Kidney glomerular epithelial cell (primary cell): ENCODE data around the gene ETS1.

Source experiments
- DNase-seq: peaks from one replicate; lab custom pipeline; 2025; lab: John Stamatoyannopoulos, UW

ETS1 gene

DNA sequence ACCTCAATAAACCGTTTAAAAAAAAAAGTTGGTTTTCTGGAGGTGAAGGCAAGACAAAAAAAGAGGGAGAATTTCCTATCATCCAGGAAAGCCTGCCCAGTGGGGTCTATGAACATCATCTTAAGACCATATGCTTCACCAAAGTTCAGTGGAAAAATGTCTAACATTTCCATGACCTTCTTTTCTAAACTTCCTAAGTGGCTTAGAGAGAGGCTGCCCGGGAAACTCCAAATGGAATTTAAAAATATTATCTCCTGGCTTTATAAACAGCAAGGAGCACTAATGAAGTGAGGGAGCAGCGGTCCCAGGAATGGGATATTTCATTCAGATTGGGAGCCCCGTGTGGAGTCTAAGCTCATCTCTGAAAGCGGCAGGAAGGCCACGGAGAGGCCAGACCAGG, 46.9 kb downstream of the ETS1 start:
- no peak for DNase-seq

DNA sequence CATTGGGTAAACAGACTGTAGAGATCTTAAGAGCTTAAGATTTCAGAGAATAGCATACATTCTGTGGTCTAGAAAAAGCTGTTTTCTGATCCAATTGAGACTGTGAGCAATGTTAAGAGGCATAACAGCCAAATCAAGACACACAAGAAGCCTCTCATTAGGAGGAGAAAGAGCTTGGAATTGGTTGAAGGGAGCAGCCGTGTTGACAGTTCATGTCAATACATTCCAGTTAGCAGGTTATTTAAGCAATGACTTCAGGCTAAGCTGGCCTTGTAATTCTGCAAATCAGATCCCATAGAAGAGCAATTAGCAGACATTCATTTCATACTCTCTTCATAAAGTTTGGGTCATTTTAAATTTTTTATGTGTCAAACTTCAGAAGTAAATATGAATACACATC, 50.9 kb downstream of the ETS1 start:
- no peak for DNase-seq

DNA sequence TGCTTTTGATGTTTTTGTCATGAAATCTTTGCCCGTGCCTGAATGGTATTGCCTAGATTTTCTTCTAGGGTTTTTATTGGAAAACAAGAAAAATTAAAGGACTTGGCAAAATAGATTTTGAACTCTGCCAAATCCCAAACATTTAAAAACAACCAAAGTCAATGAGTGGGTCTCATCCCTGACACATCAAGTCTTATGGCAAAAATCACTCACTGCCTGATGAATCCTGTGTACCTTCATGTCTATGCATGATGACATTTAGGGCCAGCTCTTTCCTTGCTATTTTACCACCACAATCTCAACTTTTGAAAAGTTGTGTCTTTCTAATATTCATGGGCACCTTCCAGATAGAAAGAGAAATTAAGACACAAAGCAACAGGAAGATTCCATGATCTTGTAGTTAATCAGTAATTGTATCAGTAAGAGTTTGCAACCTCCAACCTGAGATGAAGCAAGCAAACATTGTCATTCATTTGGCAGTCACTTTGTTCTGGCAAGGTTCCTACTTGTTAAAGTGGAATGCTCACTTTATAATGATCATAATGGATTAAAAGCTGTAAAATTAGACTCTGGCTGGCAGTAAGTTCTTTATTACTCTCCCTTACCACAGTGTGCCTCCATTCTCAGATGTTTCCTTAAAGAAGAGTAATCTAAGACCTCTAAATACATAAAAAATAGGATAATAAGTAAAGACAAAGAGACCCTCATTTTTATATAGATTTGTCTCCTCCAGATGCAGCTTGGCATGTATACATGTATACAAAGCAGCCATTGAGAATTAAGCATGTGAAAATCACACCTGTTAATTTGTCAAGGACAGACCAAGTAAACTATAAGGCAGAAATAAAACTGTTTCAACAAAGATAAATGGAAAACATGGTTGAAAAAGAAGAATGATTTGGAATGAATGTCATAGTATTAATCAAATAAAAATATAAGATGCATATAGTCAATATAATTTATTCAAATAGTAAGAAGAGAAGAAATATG, 51.6 kb downstream of the ETS1 start:
- DNase-seq: no peak

DNA sequence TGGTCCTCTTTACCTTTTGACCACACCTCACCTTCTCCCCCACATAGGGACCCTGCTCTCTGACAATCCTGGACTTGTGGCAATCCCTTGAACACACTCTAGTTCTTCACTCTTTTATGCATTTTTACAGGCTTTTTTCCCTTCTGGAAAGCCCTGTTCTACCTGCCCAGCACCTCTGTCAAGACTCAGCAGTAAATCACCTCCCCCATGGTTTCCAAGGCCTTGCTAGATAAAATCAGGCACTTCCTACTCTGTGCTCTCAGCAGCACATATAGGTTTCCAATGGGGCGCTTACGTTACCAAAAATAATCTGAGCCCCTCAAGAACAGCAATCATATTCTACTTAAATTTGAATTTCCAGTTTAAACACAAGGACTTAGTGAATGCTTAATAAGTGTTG, 53.9 kb downstream of the ETS1 start:
- DNase-seq: no peak

DNA sequence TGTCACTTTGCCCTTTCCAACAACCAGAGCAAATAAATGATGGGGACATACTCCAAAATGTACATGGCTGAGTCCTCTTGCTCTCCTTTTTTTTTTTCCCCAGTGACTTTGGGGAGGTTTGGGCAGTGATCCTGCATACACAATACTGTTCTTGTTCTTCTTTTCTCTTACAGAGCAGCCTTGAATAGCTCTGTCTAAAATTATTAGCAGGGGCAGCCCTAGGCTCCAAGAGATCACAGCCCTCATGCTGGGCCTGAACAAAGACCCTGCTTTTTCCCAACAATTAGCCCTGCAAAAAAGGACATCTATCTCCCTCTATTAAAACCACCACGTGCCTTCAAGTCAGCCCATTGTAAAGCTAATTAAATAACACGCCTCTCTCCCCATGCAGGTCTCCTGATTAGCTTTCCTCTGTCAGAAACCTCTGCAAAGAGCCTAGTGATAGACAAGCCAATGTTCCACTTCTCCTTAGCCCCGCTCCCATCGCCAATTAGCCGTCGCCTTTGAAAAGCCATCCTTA, 54.7 kb downstream of the ETS1 start:
- no peak for DNase-seq

DNA sequence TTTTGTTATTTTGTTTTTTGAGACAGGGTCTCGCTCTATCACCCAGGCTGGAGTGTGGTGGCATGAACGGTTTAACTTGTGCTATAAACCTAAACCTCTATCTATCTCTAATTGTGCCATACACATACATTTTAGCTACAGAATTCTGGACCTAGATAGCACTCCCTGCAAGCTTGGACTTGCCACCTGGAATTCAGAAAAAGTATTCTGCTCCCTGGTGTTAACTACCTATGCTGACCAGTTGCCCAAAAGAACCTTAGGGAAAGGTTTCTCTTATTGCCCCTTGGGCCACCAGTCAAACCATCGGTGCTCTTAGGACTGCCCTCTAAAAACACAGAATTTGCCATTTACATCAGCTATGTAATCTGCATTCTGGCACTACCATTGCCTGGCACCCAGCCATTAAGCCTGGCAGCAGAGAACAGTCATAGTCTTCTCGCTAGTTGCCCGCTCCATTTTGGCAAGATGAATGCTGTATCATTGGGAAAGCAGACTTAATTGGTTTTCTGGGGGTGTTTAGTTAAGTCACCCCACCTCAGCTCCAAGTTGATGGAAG, 55.3 kb downstream of the ETS1 start:
- DNase-seq: no peak

DNA sequence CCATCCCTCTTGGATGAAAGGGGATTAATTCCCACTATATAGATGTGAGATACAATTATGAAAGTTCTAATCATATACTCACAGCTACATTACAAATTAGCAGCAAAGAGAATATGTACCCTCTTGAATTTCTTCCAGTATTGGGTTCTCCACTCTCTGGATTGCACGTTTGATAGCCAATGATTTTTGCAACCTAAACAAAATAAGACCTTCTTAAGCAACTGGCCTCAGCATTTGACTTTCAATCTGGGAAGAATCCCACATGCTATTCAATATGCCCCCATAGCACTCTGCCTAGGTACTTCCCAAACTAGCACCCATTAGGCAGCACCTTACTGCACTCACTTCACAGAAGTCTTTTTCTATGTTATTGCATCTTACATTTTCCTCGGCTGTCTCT, 55.8 kb downstream of the ETS1 start:
- no peak for DNase-seq

DNA sequence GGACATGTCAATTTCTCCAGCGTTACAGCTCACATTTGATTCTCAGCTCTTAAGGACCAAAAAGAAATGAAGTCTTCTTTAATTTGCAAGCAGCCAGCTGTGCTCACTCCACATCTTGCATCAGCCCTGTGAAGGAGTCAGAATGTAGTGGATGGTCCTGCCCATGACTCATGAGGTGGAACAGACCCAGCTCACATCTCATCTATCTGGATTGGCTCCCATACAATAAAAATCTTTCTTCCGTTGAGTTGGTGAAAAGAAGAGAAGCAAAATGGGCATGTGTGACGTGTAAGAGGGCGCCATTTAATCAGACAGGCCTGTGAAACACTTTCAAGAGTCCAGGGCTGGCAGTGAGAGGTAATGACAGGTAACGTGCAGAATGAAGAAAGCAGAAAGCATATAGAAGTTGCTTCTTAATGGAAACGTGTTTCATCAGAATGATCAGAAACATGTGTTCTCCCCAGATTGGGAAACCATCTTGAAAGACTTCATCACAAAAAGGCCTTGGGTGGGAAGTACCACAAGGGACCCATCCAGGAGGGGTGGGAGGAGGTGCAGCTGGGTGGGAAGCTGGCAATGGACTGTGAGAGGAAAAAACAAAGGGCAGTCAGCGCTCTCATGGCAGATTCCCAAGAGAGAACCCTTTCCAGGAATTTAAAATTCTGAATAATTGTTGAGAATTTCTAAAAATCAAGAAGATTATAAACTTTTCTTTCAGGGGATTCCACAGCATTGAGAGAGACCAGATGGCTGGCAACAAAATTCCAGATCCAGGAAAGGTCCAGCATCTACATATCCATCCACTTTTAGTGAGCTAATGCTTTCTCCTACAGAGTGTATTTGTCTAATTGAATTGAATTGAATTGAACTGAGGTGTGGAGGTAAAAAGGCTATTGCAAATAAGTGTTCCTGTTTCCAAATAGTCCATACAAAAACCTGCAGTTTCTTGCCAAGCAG, 57.0 kb downstream of the ETS1 start:
- peak; percentile 42 for DNase-seq

DNA sequence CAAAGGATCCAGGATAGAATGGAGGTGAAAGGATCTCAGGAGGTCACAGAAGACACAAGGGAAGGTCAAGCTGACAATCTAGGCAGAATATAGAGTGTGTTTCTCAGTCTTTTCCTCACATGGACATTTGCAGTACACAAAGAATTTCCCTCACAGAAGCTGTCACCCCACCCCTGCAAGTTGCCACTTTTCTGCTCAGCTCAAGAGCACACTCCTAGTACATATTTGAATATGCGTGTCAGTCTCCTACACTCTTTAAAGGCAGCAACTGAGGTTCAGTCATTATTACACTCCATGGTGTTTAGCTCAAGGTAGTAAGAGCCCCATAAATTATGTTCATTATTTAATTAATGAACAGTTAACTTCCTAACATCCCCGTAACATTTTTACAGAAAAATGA, 59.1 kb downstream of the ETS1 start:
- DNase-seq: no peak

DNA sequence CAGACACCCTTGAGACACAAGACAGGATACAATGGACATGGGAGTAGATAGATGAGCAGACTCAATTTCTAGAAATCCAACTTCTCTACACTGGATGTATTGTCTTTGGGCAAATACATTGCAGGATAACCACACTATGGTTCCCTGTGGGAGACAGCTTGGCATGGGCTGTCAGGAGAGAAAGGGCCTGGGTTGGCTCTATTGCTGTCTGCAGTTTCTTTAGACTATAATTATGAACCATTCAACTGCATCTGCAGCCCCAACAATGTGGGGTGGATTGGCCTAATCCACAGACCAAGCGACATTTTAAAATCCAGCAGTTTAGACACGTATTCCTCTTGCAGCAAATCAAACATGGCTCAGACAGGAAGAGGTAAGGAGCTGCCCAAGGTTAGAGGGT, 60.3 kb downstream of the ETS1 start:
- DNase-seq: no peak

DNA sequence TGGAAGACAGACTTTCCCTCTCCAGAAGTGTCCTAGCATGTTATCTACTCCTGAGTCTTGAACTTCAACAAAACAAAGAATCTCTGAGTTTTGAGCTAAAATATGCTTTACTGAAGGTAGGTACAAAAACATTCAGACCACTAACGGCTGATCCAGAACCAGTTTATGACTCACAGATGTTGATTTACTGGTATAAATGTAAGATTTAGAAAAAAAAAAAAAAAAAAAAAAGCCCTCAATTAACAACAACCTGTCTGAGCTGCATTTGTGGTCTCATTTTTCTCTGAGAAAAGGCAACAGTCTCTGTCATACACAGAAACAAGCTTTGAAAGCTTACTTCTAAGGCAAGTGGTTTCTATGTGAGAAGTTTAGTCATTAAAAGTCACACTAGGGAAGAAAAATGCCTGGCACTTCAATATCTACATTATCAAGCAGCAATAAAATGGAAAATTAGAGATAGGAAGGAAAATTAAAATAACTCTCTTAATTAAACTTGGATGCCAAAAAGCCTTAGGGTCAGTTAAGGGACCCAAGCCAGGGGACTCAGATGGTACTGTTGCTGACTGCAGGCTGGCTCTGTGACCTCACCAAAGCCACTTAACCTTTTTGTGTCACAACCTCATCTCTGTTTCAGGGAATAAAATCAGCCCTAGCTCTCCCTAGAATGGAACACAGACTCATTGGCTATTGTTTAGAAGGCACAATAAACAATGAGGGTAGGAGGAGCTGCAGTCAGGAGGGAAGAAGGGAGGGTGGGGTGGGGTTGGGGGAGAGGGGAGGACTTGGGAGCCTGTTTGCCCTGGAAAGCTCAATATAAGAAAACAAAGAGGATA, 61.7 kb downstream of the ETS1 start:
- peak; percentile 30 for DNase-seq

DNA sequence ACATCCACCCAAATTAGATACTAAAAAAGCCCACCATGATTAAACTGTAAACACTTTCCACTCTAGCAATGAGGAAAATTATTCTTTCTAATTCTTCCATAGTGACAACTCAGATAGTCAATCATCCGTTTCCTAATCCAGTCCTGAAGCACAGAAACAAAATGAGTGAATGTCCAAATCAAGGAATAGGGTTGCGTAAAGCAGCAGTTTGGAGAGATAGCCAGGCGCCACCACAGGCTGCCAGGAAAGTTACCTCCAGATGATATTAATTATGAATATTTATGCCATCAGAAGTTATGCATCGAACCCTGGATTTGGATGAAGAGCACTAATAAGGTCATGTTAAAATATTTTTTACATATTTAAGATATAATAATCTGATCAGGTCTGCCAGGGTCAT, 63.2 kb downstream of the ETS1 start:
- no peak for DNase-seq

DNA sequence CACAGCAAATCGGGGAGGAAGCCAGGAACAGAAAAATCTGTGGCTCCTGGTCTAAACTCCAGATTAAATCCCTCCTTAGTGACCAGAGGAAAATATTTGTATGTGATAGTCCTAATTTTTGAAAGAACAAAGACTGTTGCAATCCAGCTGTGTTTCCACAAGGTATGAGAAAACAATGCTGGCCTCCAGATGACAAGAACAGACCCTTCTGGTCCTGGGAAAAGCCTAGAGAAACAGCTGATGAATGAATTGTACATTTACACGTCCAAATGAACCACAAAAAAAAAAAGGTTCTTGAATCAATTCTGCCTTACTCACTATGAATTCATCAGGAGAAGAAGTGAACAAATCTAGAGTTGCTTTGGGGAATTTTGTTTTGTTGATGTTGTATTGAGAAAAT, 63.7 kb downstream of the ETS1 start:
- no peak for DNase-seq

DNA sequence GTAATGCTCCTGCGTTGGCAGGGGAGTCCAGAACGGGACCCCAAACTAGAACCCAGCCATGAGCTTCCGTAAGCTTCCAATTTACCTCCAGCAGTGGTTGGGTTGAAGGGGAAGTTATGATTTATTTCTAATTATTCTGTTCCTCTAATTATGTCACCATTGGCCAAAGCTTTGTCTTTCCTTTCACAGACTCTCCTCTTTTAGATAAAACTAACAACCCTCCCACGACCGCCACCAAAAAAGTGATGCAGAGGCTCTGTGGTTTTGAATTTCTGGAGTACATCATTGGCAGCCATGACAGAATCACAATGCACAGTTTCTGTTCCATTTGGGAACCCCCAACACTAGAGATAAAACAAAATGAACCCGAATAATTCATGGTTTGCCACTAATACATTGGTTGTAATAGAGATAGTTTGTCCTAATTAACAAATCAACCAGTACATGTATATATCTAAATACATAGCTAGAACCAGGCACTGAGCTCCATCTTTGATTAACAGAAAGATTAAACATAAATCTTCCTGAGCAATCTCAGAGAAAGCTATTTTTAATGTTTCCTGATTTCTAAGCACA, 64.3 kb downstream of the ETS1 start:
- no peak for DNase-seq

DNA sequence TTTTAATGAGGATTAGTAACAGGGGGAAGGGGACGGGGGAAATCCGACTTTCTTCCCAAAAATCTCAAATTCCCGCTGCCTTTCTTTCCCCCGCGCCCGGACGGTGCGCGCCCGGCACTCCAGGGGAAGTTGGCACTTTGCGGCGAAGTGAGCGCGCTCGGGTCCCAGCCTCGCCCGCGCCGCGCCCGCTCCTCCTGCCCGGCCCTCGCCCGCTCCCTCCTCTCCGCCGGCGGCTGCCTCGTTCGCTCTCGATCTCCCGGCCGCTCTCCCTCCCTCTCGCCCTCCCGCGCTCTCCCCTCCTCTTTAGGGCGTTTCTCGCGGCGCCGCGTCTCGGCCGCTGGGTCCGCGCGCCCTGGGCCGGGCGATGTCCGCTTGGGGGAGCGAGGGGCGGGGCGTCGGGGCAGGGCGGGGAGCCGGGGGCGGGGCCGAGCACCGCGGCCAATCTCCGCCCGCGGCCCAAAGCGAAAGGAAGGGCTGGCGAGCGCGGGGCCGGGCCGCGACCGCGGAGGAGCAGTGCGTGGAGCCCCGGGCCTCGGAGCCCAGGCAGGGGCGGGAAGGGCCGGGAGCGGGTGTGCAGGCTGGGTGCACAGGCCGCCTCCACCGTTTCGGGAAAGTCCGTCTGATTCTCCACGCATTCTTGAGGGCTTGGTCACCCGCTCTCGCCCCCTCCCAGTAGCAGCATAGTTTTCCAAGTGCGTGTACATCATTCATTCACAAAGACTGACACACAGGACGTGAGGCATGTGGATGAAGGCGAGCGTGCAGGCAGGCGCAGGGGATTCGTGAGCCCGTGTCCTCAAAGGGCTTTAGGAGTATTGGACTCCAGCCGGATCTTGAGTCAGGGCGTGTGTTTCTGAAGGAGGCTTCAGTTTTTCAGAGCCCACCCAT, 65.1 kb downstream of the ETS1 start:
- peak; percentile 97 for DNase-seq

DNA sequence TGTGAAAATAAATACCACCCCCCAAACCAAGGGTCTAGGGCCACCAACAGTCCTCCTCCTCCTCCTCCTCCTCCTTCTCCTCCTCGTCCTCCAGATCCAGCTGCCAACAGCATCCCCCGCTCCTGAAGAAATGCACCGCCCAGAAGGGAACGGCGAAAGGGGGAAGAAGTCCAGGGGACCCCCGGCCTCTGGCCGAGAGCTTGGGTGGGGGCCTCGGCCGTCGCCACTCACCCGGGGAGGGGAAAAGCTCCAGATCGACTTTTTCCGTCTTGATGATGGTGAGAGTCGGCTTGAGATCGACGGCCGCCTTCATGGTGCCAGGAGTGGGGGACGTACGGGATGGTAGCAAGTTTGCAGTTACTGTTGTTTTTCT, 65.7 kb downstream of the ETS1 start:
- no peak for DNase-seq

DNA sequence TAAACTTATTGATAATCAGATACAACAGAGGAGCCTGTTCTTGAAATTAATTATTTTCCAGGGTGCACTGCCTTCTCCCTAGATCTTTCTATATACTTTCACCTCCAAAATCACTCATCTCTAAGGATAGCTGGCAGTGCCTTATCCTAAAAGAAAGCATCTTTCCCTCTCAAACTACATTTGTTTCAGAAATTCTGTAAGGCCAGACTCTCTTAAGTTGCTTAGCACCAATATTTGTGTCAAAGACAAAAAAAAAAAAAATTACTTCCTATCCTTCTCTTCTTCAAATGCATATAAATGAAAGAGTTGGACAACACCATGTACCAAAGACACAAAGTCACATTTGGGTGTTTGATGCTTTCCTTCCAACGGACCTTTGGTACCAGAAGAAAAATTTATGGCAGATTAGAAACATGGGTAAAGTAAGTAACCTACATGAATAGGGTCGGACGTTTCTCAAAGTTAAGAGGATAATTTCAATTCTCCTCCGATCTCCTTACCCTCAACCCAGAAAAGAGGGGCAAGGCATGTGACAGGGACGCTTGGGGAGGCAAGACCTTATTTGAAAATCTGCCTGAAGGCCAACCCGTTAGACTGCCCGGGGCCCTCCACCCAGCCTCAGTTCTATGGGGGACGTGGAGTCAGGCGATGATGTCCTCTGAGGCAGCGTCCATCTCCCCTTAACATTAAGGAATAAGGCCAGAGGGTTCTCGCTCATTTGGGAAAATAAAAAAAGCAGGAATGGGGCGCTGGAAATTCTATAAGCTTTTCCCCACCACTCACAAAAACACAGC, 66.3 kb downstream of the ETS1 start:
- no peak for DNase-seq

DNA sequence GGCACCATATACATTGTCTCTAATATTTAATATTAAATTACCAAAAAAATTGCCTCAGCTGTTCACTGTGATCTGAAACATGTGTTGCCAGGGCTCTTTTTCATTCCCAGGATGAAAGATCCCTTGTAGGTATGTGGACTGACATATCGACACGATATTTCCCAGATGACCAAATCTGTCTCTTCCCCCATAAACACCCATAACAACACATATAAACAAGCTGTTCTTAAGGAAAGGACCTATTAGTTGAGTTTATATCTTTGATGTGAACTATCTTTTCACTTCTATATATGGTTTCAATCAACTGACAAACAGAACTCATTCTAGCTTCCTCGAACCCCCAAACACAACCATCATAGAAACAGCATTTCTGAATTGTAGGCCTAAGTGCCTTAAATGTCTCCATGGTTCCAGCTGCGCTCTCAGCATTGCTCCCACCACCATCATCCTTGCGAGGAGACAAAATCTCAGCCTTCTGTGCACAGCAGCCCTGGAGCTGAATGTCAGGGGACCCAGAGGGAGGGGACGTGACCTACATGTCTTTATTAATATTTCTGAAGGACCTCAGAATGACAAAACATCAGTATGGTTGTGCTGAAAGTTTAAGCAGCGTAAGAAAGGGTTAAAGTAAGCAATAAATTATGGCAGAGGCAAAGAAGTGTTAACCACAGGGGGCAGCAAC, 67.0 kb downstream of the ETS1 start:
- DNase-seq: no peak

DNA sequence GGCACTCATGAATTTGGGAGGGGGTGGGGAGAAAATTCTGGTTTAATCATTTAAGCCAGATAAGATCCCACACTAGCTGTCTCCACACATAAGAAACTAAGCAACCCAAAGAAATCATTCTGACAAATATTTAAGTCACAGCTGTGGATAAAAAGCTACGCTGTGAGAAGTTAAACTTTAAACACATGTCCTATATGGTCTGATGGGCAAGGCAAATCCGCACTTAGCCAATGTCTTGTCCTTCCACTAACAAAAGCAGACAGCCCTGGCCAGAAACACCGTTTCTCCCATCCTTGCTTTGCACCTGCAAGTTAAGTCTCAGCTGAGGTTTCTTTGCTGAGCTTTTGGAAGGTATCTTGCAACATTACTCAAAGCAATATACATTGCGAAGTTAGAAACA, 68.0 kb downstream of the ETS1 start:
- peak; percentile 41 for DNase-seq
